ENCODE results near the gene ZNF763.
"Not testable (repeated sequence)": the region's sequence is repeated elsewhere in the genome, so short reads cannot be mapped to it uniquely, and the experiment has no call there.

Gene ZNF763
- 4.6 to 5.9 reads per million in 2 donors for total RNA-seq

GRCh38 chr19:11964858-11965645 lies at the start of gene ZNF763:
ZNF763 (plus strand) TSS chr19:11965040; CDS start chr19:11965209, 169 bp downstream.
- DNase-seq = peak; percentile 49

DNA sequence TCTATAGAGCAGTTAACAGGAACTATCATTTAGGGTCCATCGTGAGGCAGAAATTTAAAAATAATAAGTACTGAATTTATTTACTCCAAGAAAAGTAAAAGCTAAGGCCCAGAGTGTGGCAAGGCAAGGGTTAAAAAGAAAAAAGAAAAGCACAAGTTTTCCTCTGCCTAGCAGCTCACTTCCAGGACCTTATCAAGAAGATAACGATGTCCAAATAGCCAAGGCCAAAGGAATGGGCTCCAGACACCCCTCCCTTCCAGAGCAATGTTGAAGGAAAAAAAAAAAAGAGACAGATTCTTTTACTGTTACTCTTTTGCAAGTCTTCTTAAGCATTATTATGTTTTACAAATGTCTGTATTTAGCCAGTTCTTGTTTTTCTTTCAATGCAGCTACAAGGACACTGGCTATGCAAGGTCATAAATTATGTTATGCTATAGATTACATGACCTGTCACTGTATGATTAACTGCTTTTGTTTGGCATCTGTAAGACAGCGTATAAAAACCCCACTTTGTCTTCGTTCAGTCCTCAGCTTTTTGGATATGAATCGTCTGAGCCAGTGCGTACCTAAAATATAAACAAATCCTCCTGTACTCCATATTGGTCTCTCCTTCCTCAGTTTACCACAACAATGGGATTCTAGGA lies 42.9 kb upstream of the ZNF763 start:
- DNase-seq = no peak

DNA sequence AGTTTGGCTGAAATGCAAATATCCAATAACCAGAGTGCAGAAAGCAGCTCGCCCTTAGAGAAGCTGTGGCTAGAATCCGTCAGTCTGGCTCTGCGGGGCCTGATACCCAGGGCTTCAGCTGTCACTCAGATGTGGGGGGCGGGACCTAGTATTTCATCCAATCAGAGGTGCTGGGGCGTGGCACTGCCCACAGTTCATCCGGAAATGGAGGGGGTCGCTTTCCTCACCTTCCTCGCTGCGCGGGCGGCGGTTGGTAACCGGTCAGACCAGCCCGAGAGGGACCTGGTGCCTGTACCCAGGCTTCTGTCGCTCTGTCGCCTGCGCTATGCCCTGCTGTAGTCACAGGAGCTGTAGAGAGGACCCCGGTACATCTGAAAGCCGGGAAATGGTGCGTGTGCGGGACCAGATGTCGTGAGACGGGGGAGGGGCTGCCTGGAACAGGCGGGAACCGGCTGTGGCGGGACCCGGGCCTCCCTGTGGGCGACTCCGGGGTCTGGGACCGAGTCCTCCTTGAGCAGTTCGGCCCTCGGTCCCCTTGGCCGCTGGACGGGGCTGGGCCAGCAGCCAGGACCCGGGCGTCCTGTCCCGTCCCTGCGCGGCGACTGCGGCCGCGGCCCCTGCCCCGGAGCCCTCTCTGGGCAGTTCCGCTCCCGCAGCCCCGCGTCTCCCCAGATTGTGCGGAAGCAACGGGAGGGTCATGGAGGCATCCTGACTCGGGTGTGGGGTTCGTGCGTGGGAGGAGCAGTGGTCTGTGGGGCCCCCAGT lies 39.8 kb upstream of the ZNF763 start, which contains the start of gene ZNF700:
ZNF700 (plus strand) TSS at position 222 of the 765 bp plus-strand sequence; CDS start at position 326, 104 bp downstream.
- peak; percentile 59 for DNase-seq

- not testable (repeated sequence) for DNase-seq
Measured at GRCh38 chr19:11925651-11926187, 39.1 kb upstream of the ZNF763 start.

DNA sequence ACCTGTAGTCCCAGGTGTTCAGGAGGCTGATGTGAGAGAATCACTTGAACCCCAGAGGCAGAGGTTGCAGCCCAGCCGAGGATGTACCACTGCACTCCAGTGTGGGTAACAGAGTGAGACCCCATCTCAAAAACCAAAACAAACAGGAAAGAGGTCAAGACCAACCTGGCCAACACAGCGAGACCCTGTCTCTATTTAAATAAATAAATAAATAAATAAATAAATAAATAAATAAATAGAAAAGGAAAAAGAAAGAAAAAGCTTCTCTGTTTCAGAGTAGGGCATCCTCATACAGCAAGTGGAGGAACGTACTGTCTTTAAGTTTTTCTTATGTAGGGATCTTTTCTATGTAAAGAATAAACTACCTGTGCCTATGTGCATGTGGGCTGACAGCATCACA lies 37.6 kb upstream of the ZNF763 start:
- DNase-seq = no peak

DNA sequence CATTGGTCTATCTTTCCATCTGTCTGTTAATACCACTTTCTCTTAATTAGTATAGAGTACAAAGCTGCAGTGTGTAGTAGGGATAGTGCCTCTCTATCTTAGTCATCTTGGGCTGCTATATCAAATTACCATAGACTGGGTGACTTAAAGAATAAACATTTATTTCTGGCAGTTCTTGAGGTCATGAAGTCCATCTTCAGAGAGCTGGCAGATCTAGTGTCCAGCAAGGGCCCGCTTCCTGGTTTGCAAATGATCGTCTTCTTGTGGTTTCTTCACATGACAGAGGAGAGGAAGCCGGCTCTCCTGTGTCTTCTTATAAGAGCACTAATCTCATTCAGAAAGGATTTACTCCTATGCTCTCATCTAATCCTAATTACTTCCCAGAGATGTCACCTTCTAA lies 33.8 kb upstream of the ZNF763 start:
- DNase-seq = no peak

GRCh38 chr19:11931513-11931912 lies 33.3 kb upstream of the ZNF763 start:
- DNase-seq = no peak

DNA sequence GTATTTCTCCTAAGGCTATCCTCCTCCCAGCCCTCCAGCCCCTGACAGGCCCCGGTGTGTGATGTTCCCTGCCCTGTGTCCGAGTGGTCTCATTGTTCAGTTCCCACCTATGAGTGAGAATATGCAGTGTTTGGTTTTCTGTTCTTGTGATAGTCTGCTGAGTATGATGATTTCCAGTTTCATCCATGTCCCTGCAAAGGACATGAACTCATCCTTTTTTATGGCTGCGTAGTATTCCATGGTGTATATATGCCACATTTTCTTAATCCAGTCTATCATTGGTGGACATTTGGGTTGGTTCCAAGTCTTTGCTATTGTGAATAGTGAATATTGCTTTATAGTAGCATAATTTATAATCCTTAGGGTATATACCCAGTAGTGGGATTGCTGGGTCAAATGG lies 29.0 kb upstream of the ZNF763 start:
- DNase-seq = not testable (repeated sequence)

DNA sequence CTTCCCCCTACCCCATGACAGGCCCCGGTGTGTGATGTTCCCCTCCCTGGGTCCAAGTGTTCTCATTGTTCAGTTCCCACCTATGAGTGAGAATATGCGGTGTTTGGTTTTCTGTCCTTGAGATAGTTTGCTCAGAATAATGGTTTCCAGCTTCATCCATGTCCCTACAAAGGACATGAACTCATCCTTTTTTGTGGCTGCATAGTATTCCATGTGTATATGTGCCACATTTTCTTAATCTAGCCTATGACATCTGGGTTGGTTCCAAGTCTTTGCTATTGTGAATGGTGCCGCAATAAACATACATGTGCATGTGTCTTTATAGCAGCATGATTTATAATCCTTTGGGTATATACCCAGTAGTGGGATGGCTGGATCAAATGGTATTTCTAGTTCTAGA lies 26.5 kb upstream of the ZNF763 start:
- not testable (repeated sequence) for DNase-seq

DNA sequence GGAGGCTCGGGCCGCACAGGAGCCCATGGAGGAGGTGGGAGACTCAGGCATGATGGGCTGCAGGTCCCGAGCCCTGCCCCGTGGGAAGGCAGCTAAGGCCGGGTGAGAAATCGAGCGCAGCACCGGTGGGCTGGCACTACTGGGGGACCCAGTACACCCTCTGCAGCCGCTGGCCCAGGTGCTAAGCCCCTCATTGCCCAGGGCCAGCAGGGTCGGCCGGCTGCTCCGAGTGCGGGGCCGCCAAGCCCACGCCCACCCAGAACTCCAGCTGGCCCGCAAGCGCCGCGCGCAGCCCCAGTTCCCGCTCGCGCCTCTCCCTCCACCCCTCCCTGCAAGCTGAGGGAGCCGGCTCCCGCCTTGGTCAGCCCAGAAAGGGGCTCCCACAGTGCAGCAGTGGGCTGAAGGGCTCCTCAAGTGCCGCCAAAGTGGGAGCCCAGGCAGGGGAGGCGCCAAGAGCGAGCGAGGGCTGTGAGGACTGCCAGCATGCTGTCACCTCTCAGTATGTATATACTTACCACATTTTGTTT lies 23.4 kb upstream of the ZNF763 start:
- DNase-seq = not testable (repeated sequence)

DNA sequence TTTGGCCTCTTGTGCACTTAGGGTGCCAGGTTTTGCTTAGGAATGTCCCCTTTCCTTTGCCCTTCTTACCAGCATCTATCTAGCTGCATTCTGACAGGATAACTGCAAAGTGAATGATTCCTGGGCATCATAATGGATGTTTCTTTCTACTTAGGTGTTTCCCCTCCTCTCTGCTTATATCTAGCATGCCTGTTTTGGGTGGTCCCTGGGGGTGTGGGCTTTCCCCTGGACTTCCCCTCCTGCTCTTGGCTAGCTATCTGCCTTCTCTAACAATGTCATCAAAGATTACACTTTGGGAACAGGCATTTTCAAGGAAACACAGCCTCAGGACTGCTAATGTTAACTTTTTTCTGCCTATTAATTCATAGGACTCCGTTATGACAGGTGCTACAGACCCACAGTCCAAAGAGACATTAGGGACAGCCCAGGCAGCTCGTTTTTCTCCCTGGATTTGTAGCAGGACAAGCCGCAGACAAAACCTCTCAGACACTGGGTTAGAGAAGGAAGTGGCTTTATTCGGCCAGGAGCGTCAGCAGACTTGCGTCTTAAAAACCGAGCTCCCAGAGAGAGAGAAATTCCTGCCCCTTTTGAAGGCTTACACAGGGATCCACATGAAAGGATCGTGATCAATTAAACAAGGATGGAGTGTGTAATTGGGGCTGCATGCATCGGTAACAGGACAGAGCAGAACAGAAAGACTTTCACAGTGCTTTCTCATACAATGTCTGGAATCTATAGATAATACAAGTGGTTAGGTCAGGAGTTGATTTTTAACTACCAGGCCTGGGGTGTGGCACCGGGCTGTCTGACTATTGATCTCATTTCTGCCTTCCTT lies 22.6 kb upstream of the ZNF763 start:
- no peak for DNase-seq

GRCh38 chr19:11942843-11943108 lies 22.1 kb upstream of the ZNF763 start:
- DNase-seq = no peak

DNA sequence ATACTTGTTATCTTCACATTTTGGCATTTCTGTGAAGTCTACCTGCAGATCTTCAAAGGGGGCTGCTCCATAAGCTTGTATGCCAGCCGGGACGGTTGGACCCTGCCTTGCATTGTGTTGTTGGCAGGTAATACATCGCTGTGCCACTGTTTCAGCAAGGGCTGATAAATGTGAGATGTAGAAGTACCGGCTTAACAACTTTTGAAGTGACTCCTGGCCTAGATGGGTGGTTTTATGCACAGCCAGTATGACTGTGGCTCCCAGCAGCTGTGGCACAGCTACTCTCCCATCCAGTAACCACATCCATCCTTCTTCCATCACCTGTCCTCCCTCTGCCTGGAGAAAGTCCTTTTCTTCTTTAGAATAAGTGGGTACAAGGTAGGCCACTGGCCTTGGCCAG lies 20.2 kb upstream of the ZNF763 start:
- no peak for DNase-seq

DNA sequence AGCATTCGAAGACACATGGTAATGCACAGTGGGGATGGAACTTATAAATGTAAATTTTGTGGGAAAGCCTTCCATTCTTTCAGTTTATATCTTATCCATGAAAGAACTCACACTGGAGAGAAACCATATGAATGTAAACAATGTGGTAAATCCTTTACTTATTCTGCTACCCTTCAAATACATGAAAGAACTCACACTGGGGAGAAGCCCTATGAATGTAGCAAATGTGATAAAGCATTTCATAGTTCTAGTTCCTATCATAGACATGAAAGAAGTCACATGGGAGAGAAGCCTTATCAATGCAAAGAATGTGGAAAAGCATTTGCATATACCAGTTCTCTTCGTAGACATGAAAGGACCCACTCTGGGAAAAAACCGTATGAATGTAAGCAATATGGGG lies 16.2 kb upstream of the ZNF763 start:
- no peak for DNase-seq

GRCh38 chr19:11949201-11949600 lies 15.6 kb upstream of the ZNF763 start:
- DNase-seq = no peak

DNA sequence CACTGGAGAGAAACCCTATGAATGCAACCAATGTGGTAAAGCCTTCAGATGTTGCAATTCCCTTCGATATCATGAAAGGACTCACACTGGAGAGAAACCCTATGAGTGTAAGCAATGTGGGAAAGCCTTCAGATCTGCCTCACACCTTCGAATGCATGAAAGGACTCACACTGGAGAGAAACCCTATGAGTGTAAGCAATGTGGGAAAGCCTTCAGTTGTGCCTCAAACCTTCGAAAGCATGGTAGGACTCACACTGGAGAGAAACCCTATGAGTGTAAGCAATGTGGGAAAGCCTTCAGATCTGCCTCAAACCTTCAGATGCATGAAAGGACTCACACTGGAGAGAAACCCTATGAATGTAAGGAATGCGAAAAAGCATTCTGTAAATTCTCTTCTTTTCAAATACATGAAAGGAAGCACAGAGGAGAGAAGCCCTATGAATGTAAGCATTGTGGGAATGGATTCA lies 15.2 kb upstream of the ZNF763 start:
- DNase-seq = not testable (repeated sequence)

GRCh38 chr19:11950312-11950711 lies 14.5 kb upstream of the ZNF763 start:
- DNase-seq = no peak

DNA sequence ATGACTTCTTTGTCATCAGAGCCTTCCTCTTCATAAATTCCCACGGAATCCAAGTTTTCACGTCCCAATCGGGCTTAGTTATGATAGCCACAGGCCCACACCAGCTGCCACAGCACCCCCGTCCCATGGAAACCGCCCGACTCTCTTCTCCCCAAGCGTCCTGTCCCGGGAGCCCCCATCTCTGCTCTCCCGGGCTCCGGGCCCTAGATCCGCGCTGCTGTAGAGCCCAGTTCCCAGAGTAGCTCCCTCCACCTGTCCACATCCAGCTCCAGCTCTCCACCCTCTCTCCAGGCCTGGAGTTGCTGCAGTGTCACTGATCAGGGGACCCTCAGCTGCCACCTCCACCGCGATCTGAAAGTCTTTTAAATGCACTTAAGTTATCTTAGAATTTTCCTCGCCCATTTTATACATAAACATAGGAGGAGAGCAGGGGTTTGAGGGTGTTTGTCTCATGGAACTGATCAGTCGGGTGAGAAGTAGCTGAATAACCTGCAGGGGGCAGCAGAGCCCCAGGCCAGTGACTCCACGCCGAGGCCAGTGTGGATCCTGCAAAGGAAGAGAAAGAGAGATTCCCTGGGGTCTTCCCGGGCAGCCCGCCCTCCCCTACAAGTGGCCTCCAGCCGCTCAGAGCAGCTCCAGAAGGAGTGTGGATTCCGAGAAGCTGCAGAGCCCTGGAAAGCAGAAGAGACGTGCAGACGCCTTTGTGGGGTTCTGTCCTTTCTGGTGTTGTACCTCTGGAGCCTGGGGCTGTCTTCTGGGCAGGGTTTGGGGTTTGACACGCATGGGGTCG lies 1.1 kb upstream of the ZNF763 start:
- DNase-seq = no peak

DNA sequence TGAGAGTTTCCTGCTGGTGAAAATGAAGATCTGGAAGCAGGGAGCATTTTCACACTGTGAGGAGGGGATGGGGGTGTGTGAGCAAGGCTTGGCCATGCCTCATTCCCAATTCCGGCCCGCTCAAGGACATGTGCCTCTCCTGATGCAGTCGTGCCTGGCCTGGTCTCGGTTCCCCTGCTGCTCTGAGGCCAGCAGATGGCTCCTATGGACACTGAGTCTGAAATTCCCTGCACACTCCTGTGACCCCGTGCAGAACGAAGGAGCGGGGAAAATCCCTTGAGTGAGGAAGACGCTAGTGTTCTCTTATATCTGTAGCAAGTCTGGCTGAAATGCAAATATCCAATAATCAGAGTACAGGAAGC lies 363 bp upstream of the ZNF763 start:
- no peak for DNase-seq

GRCh38 chr19:11970174-11970573 lies 5.3 kb downstream of the ZNF763 start:
- DNase-seq = no peak

DNA sequence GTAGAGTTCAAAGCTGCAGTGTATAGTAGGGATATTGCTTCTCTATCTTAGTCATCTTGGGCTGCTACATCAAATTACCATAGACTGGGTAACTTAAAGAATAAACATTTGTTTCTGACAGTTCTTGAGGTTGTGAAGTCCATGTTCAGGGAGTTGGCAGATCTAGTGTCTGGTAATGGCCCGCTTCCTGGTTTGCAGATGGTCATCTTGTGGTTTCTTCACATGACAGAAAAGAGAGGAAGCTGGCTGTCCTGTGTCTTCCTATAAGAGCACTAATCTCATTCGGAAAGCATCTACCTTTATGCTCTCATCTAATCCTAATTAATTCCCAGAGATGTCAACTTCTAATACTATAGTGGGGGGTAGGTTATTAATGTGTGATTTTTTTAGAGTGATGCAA lies 6.2 kb downstream of the ZNF763 start:
- DNase-seq = no peak

All from activated gamma-delta T cell (primary cell).